IPS-15b (cell line): ENCODE results near the gene ARID1B.
"Not testable (repeated sequence)": the region's sequence is repeated elsewhere in the genome, so short reads cannot be mapped to it uniquely, and the experiment has no call there.

Experiments
- H3K27me3 ChIP-seq: one replicate; pipeline ENCODE4 v1.6.1; 2013; ENCODE audit warnings: low read length; ENCODE audit not compliant: control insufficient read depth, insufficient read depth
- H3K36me3 ChIP-seq: one replicate; pipeline ENCODE4 v1.6.1; 2013; ENCODE audit warnings: low read length; ENCODE audit not compliant: control insufficient read depth, insufficient read depth
- H3K4me1 ChIP-seq: one replicate; pipeline ENCODE4 v1.6.1; 2013; ENCODE audit warnings: mild to moderate bottlenecking, low read length; ENCODE audit not compliant: control insufficient read depth, insufficient read depth
- H3K4me3 ChIP-seq: one replicate; pipeline ENCODE4 v1.5.1; 2013; ENCODE audit warnings: low read depth, low read length
- H3K9ac ChIP-seq: one replicate; pipeline ENCODE4 v1.6.1; 2013; ENCODE audit warnings: low read depth, mild to moderate bottlenecking, low read length
- H3K9me3 ChIP-seq: one replicate; pipeline ENCODE4 v1.6.1; 2013; ENCODE audit warnings: mild to moderate bottlenecking, low read length; ENCODE audit not compliant: control insufficient read depth, insufficient read depth

ARID1B gene

GRCh38 chr6:156944412-156944811, 167.2 kb downstream of the ARID1B start:
- Histone ChIP-seq H3K36me3 (no peaks in the 10 kb centered on the region), H3K27me3 (no peaks in the 10 kb centered on the region), H3K4me1 (peaks cover 27% of the 10 kb centered on the region), H3K4me3 (no peak overlapping the region), H3K9ac (no peak overlapping the region), H3K9me3 (no peaks in the 10 kb centered on the region)

- not testable (repeated sequence) for H3K9me3 ChIP-seq, H3K36me3 ChIP-seq, H3K9ac ChIP-seq, H3K27me3 ChIP-seq, H3K4me3 ChIP-seq
- peaks cover 26% of the 10 kb centered on the region for H3K4me1 ChIP-seq
These were observed 168.6 kb downstream of the ARID1B start for GRCh38 chr6:156945789-156946172.

- no peaks in the 10 kb centered on the region for H3K27me3 ChIP-seq
- H3K4me3 ChIP-seq: no peak overlapping the region
- H3K9ac ChIP-seq: no peak overlapping the region
- peaks cover 26% of the 10 kb centered on the region for H3K4me1 ChIP-seq
- H3K9me3 ChIP-seq: no peaks in the 10 kb centered on the region
- no peaks in the 10 kb centered on the region for H3K36me3 ChIP-seq
These were observed 169.3 kb downstream of the ARID1B start for GRCh38 chr6:156946370-156946936.

GRCh38 chr6:156948277-156948676, 171.1 kb downstream of the ARID1B start:
- Histone ChIP-seq H3K4me3 (no peak overlapping the region), H3K36me3 (no peaks in the 10 kb centered on the region), H3K4me1 (peaks cover 26% of the 10 kb centered on the region), H3K9me3 (no peaks in the 10 kb centered on the region), H3K27me3 (no peaks in the 10 kb centered on the region), H3K9ac (no peak overlapping the region)

DNA sequence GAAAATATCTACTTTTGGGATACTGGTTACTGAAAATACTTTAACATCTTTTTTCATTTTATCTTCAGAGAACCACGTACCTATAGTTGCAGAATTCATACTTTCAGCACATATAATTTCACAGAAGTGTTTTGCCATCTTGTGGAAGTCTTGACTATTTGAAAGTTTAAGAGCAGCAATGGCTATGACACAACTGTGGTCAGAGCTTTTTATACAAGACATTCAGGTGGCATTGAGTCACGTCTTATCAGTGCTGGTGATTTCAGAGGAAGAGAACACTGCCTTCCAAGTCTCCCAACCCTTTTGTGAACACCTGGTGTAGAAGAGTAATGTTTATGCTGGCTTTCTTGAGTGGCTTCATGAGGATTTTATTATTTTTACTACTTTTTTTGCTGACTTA, 171.6 kb downstream of the ARID1B start:
- H3K27me3 ChIP-seq: no peaks in the 10 kb centered on the region
- no peaks in the 10 kb centered on the region for H3K9me3 ChIP-seq
- H3K4me1 ChIP-seq: peaks cover 26% of the 10 kb centered on the region
- no peak overlapping the region for H3K9ac ChIP-seq
- no peaks in the 10 kb centered on the region for H3K36me3 ChIP-seq
- H3K4me3 ChIP-seq: no peak overlapping the region

- Histone ChIP-seq H3K4me1 (peaks cover 28% of the 10 kb centered on the region), H3K9me3 (no peaks in the 10 kb centered on the region), H3K36me3 (no peaks in the 10 kb centered on the region), H3K9ac (no peak overlapping the region), H3K4me3 (no peak overlapping the region), H3K27me3 (no peaks in the 10 kb centered on the region)
These were observed 172.2 kb downstream of the ARID1B start for GRCh38 chr6:156949376-156949775.

DNA sequence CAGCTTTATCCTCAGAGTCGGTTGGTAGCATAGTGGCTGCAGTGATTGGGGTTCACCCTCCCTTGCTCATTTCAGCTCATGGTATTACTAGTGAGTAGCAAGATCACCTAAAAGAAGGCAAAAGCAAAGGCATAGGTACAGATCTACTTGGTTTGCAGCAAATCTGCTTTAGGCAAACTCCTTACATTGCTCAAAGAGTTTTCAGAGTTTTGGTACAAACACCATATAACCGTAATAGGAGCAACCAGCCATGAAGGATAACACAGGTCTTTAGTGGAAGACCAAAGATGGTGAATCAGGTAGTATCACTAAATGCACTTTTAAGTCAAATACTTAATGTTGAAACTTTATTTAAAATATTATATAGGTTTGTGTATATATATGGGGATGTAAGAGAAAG, 172.9 kb downstream of the ARID1B start:
- Histone ChIP-seq H3K36me3 (no peaks in the 10 kb centered on the region), H3K9ac (no peak overlapping the region), H3K9me3 (no peaks in the 10 kb centered on the region), H3K4me1 (peaks cover 26% of the 10 kb centered on the region), H3K4me3 (no peak overlapping the region), H3K27me3 (no peaks in the 10 kb centered on the region)

DNA sequence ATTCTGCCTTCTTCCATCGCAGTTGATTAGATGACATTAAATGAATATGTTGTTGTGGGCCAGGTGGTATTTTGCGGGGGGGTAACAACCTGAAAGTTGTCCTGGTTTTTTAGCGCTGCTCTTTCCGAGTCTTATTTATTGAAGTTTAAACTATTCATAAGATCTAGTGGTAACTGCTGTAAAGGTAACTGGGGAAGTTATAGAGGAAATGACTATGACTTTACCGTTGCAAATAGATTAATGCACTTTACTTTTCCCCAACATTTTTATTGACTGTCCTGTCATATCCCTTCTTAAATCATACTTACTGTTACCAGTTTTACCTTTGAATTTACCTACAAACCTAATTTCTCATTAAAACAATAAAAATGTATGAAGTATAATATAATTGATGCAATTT, 173.4 kb downstream of the ARID1B start:
- Histone ChIP-seq H3K9me3 (no peaks in the 10 kb centered on the region), H3K36me3 (no peaks in the 10 kb centered on the region), H3K4me1 (peaks cover 23% of the 10 kb centered on the region), H3K9ac (no peak overlapping the region), H3K4me3 (no peak overlapping the region), H3K27me3 (no peaks in the 10 kb centered on the region)

DNA sequence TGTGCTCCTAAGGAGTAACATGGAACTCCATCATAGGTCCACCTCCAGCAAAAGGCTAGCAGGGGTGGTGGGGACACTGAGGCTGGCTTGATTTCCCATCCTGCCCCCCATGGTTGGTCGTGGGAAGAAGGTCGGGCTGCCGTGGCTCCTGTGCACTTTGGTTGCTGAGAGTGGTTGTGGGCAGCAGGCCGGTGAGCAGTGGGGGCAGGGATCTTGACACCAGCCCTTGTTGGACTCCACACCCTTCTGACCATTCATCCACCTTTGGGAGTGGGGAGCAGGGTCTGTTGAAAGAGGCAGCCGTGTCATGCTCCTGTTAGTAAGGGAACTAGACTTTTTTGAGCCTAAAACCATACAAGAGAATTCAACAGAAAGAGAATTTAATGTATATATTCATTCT, 175.2 kb downstream of the ARID1B start:
- Histone ChIP-seq H3K9me3 (no peaks in the 10 kb centered on the region), H3K36me3 (no peaks in the 10 kb centered on the region), H3K4me1 (peaks cover 23% of the 10 kb centered on the region), H3K4me3 (no peak overlapping the region), H3K9ac (no peak overlapping the region), H3K27me3 (no peaks in the 10 kb centered on the region)

GRCh38 chr6:156953127-156953478, 175.9 kb downstream of the ARID1B start:
- no peak overlapping the region for H3K4me3 ChIP-seq
- H3K4me1 ChIP-seq: peaks cover 23% of the 10 kb centered on the region

DNA sequence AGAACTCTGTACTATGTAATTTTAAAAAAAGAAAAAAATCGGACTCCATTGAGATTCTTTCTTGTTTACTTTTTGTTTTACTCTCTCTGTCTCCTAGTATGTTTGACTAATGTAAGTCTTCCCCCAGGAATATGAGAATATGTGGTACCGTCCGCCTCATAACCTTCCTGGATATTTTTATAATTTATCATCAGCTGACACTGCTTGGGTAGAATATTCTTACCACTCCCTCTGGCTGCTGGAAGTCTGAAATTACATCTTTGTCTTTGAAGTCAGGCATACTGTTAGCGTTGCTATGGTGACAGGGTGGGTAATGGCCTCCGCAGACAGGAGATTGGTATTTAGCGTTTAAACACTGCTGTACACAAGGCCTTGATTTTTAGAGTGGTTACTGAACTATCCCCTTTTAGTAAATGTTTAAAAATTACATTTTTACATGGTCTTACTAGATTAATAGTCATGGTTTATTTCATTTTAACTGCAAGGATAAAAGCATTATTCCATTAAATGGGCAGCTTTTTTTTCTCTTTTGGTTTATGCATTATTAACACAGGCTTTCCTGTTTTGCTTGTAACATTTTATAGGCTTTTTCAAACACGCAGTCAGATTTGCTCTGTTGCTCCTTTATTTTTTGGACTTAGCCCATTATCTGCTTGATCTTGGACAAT, 176.4 kb downstream of the ARID1B start:
- no peaks in the 10 kb centered on the region for H3K36me3 ChIP-seq
- no peak overlapping the region for H3K9ac ChIP-seq
- H3K4me1 ChIP-seq: peaks cover 23% of the 10 kb centered on the region
- H3K27me3 ChIP-seq: no peaks in the 10 kb centered on the region
- no peak overlapping the region for H3K4me3 ChIP-seq
- H3K9me3 ChIP-seq: no peaks in the 10 kb centered on the region

More at GRCh38 chr6:156953127-156953478, 175.9 kb downstream of the ARID1B start:
- Histone ChIP-seq H3K27me3 (no peaks in the 10 kb centered on the region), H3K9me3 (no peaks in the 10 kb centered on the region), H3K36me3 (no peaks in the 10 kb centered on the region), H3K9ac (no peak overlapping the region)

DNA sequence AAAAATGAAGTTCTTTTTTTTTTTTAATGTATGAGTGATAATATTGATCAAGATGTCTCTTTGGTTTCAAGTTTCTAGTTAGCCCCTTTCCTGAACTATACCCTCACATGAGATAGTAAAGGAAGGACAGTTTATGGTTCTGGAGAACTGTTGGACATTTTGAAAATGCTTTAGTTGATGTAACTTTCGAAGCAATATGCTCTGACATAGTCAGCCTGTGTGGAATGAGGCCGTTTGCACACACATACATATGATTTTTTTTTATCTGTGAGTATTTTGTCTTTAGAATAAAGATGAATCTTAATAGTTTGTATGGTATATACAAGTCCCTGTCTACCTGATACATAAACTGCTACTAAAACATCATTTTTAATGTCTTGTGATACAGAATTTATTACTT, 177.0 kb downstream of the ARID1B start:
- Histone ChIP-seq H3K9me3 (no peaks in the 10 kb centered on the region), H3K36me3 (no peaks in the 10 kb centered on the region), H3K27me3 (no peaks in the 10 kb centered on the region), H3K4me1 (peaks cover 18% of the 10 kb centered on the region), H3K4me3 (no peak overlapping the region), H3K9ac (no peak overlapping the region)
